Gastroesophageal sphincter (tissue), 3 donors: ENCODE measurements around the gene GRID1.

Source experiments
- POLR2A ChIP-seq, 2 donors: fragments of 450-650 bp; IDR thresholded peaks; one replicate each; pipeline ENCODE4 v1.6.1; 2017; ENCODE audit warnings: antibody characterized with exemption in 2 of 2, mild to moderate bottlenecking in 2 of 2, moderate library complexity in 1 of 2
- POLR2AphosphoS5 ChIP-seq: sonication (generic); formaldehyde crosslinking; IDR thresholded peaks from one replicate; pipeline ENCODE4 v1.6.1; 2017; ENCODE audit warnings: antibody characterized with exemption
- TF ChIP-seq, protein P1 (sequence below), 4 experiments: fragments of 200-600 bp in 2 of 4; fragments of 450-650 bp in 2 of 4; sonication (generic) in 1 of 4; IDR thresholded peaks; one replicate each; pipeline ENCODE4 v1.5.1; 2017 to 2019; ENCODE audit warnings: antibody characterized with exemption in 4 of 4, mild to moderate bottlenecking in 2 of 4, moderate library complexity in 2 of 4

GRCh38 chr10:85811405-85811804 is 555.2 kb downstream of the GRID1 start:
- TF ChIP-seq POLR2AphosphoS5 (no peak), POLR2A (IDR thresholded peaks at IDR 0.05) (no peak)
- TF ChIP-seq, protein P1, sequence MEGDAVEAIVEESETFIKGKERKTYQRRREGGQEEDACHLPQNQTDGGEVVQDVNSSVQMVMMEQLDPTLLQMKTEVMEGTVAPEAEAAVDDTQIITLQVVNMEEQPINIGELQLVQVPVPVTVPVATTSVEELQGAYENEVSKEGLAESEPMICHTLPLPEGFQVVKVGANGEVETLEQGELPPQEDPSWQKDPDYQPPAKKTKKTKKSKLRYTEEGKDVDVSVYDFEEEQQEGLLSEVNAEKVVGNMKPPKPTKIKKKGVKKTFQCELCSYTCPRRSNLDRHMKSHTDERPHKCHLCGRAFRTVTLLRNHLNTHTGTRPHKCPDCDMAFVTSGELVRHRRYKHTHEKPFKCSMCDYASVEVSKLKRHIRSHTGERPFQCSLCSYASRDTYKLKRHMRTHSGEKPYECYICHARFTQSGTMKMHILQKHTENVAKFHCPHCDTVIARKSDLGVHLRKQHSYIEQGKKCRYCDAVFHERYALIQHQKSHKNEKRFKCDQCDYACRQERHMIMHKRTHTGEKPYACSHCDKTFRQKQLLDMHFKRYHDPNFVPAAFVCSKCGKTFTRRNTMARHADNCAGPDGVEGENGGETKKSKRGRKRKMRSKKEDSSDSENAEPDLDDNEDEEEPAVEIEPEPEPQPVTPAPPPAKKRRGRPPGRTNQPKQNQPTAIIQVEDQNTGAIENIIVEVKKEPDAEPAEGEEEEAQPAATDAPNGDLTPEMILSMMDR (IDR thresholded peaks at IDR 0.05) = no peak
